CD4-positive, alpha-beta T cell treated with Interleukin-15 for 1 hour (primary cell): ENCODE data around the gene AHDC1.
A peak's percentile ranks its signal among the peaks of the same experiment; 100 is the strongest.
"Not testable (repeated sequence)": the region's sequence is repeated elsewhere in the genome, so short reads cannot be mapped to it uniquely, and the experiment has no call there.

Source experiments
- DNase-seq: peaks from one replicate; pipeline ENCODE4 v3.0.0-alpha.2; 2020

AHDC1 gene

GRCh38 chr1:27562021-27562420 lies 41.9 kb downstream of the AHDC1 start:
- no peak for DNase-seq

- no peak for DNase-seq
Measured at GRCh38 chr1:27561124-27561899, 42.6 kb downstream of the AHDC1 start.

- no peak for DNase-seq
Measured at GRCh38 chr1:27560268-27561123, 43.4 kb downstream of the AHDC1 start.

DNA sequence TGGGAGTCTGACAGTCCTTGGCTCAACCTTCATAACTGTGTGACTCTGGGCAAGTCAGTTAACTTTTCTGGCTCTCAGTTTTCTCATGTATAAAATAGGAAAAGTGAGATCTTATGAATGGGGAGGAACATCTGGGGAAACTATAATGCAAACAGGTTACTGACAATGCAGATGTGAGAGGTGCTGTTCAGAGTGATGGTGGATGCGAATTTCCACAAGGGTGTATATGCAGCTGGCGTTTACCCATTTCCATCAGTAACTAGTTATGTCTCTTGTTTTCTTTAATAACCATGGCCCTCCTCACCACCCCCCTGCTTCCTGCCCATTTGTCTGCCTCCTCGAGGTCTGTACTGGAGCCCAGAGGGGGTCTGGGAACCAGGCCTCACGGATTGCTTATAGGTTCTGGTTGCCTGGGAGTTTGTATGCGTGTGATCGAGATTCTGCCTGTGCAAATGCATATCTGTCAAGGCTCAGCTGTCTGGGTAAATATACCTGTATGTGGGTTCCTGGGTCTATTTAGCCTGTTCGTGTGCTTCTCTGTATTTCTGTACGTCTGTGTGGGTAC lies 44.4 kb downstream of the AHDC1 start:
- DNase-seq, result no peak

DNA sequence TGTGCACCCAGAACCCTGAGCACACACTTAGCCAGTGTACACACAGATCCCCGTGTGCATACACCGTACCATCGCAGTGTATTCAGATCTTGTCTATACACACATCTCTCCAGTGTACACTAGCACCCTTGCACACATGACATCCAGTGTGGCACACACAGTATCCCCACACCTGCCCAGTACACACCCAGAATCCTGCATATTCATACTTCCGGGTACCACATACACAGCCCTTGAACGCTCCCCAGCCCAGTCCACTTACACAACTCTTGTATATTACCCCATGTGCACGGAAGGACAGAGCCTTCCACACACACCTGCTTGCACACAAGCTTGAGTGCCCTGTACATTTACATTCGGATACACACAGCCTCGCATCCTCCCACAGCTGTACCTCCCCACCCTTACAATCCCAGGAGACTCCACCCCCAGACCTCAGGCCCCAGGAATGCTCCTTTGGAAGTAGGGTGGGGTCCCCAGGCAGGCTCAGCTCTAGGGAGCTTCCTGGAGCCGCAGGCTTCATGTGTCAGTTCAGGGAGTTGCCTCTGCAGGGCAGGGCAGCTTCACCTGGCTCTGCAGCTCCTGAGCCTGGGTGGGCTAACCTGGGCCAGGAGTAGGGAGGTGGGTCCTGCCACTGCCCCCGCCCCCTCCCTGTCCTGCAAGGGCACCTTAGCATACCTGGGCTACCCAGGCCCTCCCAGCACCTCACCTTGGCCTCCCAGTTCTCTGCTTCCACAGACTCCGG lies 46.2 kb downstream of the AHDC1 start:
- no peak for DNase-seq

DNA sequence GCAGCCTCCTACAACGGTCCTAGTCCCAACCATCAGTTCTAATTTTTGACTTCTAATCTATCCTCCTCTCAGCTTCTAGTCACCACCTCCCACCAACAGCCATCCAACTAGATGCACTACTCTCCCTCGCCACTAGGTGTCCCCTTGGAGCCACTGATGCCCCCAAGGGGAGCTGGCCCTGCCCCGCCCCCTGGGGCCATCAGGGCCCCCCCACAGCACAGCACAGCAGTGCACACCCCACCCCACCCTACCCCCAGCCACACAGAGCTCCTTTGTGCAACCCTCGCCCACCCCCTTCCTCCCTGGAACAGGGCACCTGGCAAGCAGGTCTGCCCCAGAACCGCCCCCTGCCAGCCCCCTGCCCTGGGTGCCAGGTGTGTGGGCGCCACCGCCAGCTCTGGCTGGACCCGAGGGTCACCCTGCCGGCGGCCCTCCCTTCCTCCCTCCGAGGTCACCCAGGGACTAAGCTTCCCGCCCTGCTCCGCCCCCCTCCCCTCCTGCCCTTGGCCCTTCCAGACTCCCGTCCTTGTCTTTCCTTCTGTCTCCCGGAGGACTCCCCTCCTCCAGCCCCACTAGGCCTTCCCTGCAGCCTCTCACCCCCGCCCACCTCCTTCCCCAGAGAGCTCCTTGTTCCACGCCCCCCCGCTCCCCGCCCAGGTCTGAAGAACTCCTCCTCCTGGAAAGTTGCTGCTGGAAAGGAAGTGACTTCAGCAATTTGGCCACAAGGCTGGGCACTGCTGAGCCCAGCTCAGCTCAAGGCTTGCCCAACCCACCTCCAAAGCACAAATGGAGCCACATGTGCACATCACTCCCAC lies 47.0 kb downstream of the AHDC1 start:
- DNase-seq, result peak; percentile 74

DNA sequence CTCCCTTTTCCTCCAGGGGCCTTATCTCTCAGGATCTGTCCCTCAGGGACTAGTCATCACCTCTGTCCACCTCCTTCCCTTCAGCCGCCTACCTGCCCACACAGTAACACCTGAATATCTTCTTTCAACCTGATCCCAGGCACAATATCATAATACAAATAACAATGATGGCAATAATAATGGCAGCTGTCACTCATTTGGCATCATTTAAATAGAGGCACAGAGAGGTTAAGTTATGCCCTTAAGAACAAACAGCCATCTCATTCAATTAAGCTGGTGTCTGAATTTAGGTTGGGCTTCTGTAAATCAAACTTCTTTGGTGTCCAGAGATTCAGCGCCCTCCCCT lies 47.5 kb downstream of the AHDC1 start:
- no peak for DNase-seq

- DNase-seq, result peak; percentile 29
Measured at GRCh38 chr1:27555700-27556424, 48.1 kb downstream of the AHDC1 start.

- DNase-seq, result no peak
Measured at GRCh38 chr1:27554759-27555699, 48.9 kb downstream of the AHDC1 start.

DNA sequence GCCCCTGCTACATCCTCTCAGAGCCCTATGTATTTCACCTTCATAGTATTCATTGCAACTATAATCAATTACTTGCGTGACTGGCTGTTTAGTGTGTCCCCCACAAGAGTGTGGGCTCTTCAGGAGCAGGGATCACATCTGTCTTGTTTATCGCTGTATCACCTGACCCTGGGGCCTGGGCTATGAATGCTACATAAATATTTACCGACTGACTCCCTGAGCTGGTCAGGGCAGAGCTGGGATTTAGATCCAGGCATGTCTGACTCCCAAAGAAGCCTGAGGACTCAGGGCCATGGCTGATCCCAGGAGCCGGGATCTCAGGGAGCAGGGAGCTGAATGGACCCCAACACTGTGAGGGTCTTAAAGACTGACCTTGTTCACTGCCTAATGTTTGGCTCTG lies 49.7 kb downstream of the AHDC1 start:
- no peak for DNase-seq

DNA sequence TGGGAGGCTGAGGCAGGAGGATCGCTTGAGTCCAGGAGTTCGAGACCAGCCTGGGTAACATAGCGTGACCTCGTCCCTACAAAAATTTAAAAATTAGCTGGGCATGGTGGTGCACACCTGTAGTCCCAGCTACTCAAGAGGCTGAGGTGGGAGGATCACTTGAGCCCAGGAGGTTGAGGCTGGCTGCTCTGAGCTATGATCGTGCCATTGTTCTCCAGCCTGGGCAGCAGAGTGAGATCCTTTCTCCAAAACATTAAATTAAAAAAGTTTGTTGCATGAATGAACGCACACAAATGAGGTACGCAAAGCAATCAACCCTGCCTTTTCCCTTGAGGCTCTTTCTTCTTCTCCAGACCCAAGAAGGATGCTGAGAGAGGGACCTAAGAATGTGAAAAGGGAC lies 50.1 kb downstream of the AHDC1 start:
- DNase-seq, result not testable (repeated sequence)

- no peak for DNase-seq
Measured at GRCh38 chr1:27552911-27553420, 51.0 kb downstream of the AHDC1 start.

GRCh38 chr1:27551953-27552312 lies 52.0 kb downstream of the AHDC1 start:
- no peak for DNase-seq

GRCh38 chr1:27551170-27551952 lies 52.6 kb downstream of the AHDC1 start:
- DNase-seq, result no peak

DNA sequence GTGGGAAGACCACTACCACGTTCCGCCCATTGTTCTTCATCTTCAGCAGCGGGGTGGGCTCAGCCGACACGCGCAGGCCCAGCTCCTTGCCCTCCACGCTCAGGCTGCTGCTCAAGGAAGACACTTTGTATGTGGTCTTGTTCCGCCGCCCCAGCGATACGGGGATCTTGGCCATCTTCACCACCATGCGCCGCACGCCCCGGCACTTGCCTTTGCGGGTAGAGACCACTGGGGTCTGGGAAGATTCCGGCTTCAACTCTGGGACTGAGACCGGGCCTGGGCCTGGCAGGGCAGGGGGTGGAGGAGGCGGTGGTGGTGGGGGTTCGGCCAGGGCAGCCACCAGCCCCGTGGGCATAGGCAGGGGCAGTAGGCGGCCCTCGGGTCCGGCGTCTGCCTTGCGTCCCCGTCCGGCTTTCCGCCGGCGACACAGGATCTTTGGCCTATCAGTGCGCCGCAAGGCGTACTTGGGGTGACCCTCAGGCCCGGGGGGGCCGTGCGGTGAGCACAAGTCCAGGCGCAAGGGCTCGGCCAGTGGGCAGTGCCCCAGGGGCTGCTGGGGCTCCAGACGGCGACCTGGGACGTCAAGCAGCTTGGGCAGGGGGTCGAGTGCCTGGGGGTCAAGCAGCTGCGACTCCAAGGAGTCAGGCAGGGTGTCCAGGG lies 53.3 kb downstream of the AHDC1 start:
- DNase-seq, result no peak

- DNase-seq, result no peak
Measured at GRCh38 chr1:27549807-27550408, 54.0 kb downstream of the AHDC1 start.

DNA sequence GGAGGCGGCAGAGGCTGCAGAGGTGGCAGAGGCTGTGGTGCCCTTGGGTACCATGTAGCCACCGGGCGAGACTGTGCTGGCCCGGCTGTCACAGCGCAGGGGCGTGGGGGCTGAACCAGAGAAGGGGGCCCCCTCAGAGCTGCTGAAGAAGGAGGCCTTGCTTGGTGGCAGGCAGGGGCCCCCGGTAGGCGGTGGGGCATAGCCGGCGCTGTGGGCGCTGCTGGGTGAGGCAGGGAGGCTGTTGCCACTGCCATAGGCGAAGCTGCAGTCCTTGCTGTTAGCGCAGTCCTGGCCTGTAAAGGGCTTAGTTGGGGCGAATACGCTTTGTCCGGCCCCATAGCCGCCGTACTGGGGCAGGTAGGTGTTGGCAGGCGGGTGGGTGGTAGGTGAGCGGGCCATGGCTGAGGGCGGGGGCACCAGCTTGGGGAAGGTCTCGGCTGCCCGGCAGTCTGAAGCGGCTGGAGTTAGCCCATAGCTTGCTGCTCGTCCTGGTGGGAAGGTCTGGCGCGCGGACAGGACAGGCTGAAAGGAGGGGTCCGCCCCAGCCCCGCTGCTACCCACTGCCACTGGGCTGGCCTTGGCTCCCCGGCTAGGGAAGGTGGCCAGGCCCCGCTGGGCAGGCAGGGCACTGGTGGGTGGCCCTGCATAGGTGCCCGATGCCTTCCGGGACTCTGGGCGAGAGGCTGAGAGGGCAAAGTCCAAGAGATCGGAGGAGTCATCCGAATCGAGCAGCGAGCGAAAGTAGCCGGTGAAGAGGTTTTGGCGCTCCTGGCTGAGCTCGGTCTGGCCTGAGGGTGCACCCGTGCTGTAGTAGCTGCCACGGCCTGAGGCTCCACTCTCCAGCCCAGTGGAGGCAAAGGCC lies 54.9 kb downstream of the AHDC1 start:
- no peak for DNase-seq
